Measurements from ENCODE around the gene CDC20. TPM values are rescaled to one million over a fixed set of nuclear protein-coding genes. Genes with fewer than 3 reads are reported as not detected.
"Not testable (repeated sequence)": the region's sequence is repeated elsewhere in the genome, so short reads cannot be mapped to it uniquely, and the experiment has no call there.

Gene CDC20
- total RNA-seq, 4 donors from 2014 or later: 0.42 to 0.69 (median 0.54) TPM; not detected in 1

- no peak for TF ChIP-seq CTCF (IDR thresholded peaks at IDR 0.05)
- no peak for TF ChIP-seq EP300 (IDR thresholded peaks at IDR 0.05)
- TF ChIP-seq POLR2A (IDR thresholded peaks at IDR 0.05): no peak
- no peak for TF ChIP-seq POLR2AphosphoS5 (IDR thresholded peaks at IDR 0.05)
- peaks cover 0 to 41% of the 10 kb centered on the region in 2 donors for H3K36me3 ChIP-seq
- peak overlapping the region; percentile 91 to 96 (median 96) for H3K27ac ChIP-seq
- H3K4me1 ChIP-seq: peaks cover 6 to 46% (median 16%) of the 10 kb centered on the region in 3 donors
- H3K9me3 ChIP-seq: no peaks in the 10 kb centered on the region
- no peaks in the 10 kb centered on the region for H3K27me3 ChIP-seq
- ATAC-seq: no peak
- peak overlapping the region; percentile 85 to 94 for H3K4me3 ChIP-seq
- 40% methylated on average over 1 of the region's 5 CpGs; no CpG with 5 or more reads in 1 of the 2 donors for WGBS, 2 donors (ENCODE audit: low coverage in 1 of 2)
Measured at GRCh38 chr1:43366601-43367025, 7.8 kb downstream of the CDC20 start.

- Histone ChIP-seq H3K27ac (peak overlapping the region; percentile 91 to 96 (median 96)), H3K9me3 (no peaks in the 10 kb centered on the region), H3K4me1 (peaks cover 6 to 46% (median 16%) of the 10 kb centered on the region in 3 donors), H3K36me3 (peaks cover 0 to 35% of the 10 kb centered on the region in 2 donors), H3K4me3 (peak overlapping the region; percentile 85 to 94), H3K27me3 (no peaks in the 10 kb centered on the region)
- WGBS, 2 donors (ENCODE audit: low coverage in 1 of 2): 0 to 4% methylated on average over 5 to 6 of the region's 48 CpGs
- TF ChIP-seq EP300 (IDR thresholded peaks at IDR 0.05) (no peak), POLR2A (IDR thresholded peaks at IDR 0.05) (peak in 1 of 2 donors; percentile 15), POLR2AphosphoS5 (IDR thresholded peaks at IDR 0.05) (no peak), CTCF (IDR thresholded peaks at IDR 0.05) (peak in 1 of 4 experiments; percentile 12)
- ATAC-seq: no peak
Measured at GRCh38 chr1:43367026-43367903, 8.5 kb downstream of the CDC20 start.

GRCh38 chr1:43367904-43368645, 9.3 kb downstream of the CDC20 start, which contains the start of gene ELOVL1:
ELOVL1 (minus strand) TSS chr1:43368011; CDS start chr1:43365609, 2,402 bp downstream.
- Histone ChIP-seq H3K9me3 (no peaks in the 10 kb centered on the region), H3K36me3 (peaks cover 0 to 30% of the 10 kb centered on the region in 2 donors), H3K4me1 (peaks cover 6 to 46% (median 16%) of the 10 kb centered on the region in 3 donors), H3K4me3 (peak within 1 kb of the TSS; percentile 85 to 94), H3K27me3 (no peaks in the 10 kb centered on the region), H3K27ac (peak within 1 kb of the TSS; percentile 91 to 96 (median 96))
- TF ChIP-seq POLR2A (IDR thresholded peaks at IDR 0.05): peak; percentile 75 to 80
- TF ChIP-seq CTCF (IDR thresholded peaks at IDR 0.05): peak in 3 of 4 experiments; percentile 29 to 49 (median 49)
- no peak for TF ChIP-seq EP300 (IDR thresholded peaks at IDR 0.05)
- TF ChIP-seq POLR2AphosphoS5 (IDR thresholded peaks at IDR 0.05): peak; percentile 63
- ATAC-seq: peak; percentile 98
- 0% methylated on average over 1 to 2 of the region's 58 CpGs for WGBS, 2 donors (ENCODE audit: low coverage in 1 of 2)

- 4 to 20% methylated on average over 5 to 6 of the region's 6 CpGs for WGBS, 2 donors (ENCODE audit: low coverage in 1 of 2)
- TF ChIP-seq POLR2A (IDR thresholded peaks at IDR 0.05) (no peak), CTCF (IDR thresholded peaks at IDR 0.05) (no peak), EP300 (IDR thresholded peaks at IDR 0.05) (no peak), POLR2AphosphoS5 (IDR thresholded peaks at IDR 0.05) (no peak)
- Histone ChIP-seq H3K9me3 (no peaks in the 10 kb centered on the region), H3K4me3 (peak overlapping the region; percentile 85 to 94), H3K36me3 (peaks cover 0 to 30% of the 10 kb centered on the region in 2 donors), H3K27me3 (no peaks in the 10 kb centered on the region), H3K27ac (peak overlapping the region; percentile 35 to 96 (median 96)), H3K4me1 (peaks cover 6 to 47% (median 16%) of the 10 kb centered on the region in 3 donors)
- ATAC-seq: no peak
Measured at GRCh38 chr1:43368646-43369020, 9.9 kb downstream of the CDC20 start.

- H3K36me3 ChIP-seq: peaks cover 0 to 27% of the 10 kb centered on the region in 2 donors
- peaks cover 6 to 49% (median 16%) of the 10 kb centered on the region in 3 donors for H3K4me1 ChIP-seq
- not testable (repeated sequence) for H3K27me3 ChIP-seq, H3K27ac ChIP-seq, ATAC-seq, H3K9me3 ChIP-seq, H3K4me3 ChIP-seq
- 100% methylated on average over 1 to 5 of the region's 6 CpGs for WGBS, 2 donors (ENCODE audit: low coverage in 1 of 2)
Measured at GRCh38 chr1:43369779-43370178, 11.0 kb downstream of the CDC20 start.

Measured in gastroesophageal sphincter (tissue), 4 donors.